HG03442 (cell line): ENCODE results near the gene SASH1.
"Not testable (repeated sequence)": the region's sequence is repeated elsewhere in the genome, so short reads cannot be mapped to it uniquely, and the experiment has no call there.

Experiments
- ATAC-seq: cut with Tn5 transposase; IDR thresholded peaks from one replicate; pipeline ENCODE4 v1.9.1; 2021; ENCODE audit warnings: mild to moderate bottlenecking, moderate library complexity; ENCODE audit not compliant: unreplicated experiment

The SASH1 gene

GRCh38 chr6:148572676-148573335, 230.2 kb downstream of the SASH1 start:
- no peak for ATAC-seq

DNA sequence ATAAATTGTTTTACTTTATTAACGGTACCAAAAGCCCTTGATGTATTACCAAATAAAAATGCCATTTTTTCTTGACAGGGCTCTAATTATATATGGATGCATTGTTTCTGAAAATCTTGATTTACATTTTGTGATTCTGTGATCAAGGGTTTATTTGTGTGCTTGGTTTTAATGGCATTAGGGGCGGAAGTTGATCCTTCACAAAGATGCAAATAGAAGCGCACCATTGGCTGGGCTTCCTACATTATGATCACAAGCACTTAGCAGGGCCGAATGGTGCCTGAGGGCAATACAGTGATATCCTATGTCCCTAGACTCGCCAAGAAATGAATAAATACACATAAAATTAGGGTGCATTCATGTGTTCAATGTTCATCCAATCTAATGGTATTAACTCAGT, 231.3 kb downstream of the SASH1 start:
- no peak for ATAC-seq

DNA sequence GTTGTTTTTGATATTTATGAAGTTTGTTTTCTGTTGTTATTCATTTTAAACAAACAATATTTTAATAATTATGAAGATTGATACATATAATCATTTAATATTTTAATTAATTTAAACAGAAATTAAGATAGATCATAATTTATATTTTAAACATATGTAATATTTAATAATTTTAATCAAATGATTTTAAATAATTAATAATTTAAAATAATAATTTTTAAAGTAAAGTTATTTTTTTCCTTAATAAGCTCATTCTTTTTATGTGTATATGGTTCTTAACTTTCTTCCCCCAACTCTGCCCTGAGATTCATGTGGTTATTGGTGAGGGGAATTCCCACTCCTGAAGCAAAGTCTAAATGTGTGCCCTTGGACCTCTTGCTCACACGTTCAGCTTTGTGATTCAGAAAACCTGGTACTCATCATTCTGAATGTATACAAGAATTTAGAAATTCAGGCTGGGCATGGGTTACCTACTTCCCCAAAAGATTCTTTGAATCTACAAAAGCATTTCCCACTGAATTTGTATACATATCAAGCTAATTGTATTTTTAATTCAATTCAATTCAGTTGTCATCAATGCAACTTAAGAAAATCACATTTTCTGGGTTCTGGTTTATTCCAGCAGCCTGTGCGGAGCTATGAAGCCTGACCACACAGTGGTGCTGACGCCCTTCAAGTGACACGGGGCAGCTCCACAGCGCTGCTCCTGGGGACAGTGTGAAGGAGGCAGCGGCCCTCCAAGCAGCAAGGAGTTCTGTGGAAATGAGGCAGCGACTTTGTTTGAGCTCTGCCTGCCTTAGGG, 235.2 kb downstream of the SASH1 start:
- peak; percentile 98 for ATAC-seq

DNA sequence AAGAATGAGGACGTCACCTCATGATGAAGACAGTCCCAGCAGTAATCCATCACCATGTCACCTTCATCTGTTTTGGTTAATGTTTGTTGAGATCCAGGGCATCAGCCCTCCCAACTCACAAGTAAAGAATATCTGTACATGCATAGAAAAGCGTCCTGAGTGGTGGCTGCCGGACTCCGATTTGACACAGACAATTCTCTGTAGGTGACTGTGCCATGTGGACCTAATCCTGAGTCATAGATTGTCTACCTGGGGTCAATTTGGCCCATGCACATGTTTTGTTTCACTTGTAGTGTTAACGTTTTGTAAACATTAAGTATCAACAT, 235.8 kb downstream of the SASH1 start:
- no peak for ATAC-seq

- ATAC-seq: no peak
Measured at GRCh38 chr6:148578837-148579565, 236.4 kb downstream of the SASH1 start.

GRCh38 chr6:148580442-148580841, 237.8 kb downstream of the SASH1 start:
- no peak for ATAC-seq

- ATAC-seq: no peak
Measured at GRCh38 chr6:148583631-148584030, 241.0 kb downstream of the SASH1 start.

DNA sequence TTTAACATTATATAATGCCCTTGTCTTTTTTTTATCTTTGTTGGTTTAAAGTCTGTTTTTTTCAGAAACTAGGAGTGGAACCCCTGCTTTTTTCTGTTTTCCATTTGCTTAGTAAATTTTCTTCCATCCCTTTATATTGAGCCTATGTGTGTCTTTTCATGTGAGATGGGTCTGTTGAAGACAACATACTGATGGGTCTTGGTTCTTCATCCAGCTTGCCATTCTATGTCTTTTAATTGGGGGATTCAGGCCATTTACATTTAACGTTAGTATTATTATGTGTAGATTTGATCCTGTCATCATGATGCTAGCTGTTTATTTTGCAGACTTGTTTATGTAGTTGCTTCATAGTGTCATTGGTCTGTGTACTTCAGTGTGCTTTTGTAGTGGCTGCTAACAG, 243.0 kb downstream of the SASH1 start:
- ATAC-seq: not testable (repeated sequence)

- no peak for ATAC-seq
Measured at GRCh38 chr6:148590883-148591282, 248.2 kb downstream of the SASH1 start.

- no peak for ATAC-seq
Measured at GRCh38 chr6:148591656-148592055, 249.0 kb downstream of the SASH1 start.

DNA sequence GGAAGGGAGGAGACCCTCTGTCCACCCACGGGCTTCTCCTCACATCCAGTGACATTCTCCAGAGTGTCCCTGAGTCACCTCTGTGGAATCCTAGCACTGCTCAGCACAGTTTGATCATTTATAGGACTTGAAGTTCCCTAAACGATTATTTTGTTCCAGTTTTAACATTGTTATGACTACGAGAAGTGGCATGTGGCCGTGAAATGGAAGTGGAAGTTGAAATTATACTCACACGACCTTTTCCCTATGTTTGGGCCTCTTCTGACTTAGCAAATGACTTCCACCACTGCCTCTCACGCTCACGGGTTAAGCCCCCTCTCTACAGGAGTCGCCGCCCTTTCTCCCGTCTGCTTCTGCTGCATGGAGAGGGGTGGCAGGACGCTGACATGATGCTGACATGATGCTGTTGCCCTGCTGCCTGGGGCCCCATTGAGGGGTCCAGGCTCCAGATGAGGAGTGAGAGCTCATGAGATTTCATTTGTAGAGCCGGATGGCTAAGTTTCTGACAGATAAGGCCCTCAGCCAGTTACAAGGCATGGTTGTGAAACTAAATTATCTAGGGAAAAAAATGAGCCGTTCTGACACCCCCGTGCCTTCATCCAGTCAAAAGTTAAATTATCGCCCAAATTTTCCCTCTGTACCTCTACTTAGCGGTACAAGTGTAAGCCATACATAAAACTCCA, 250.6 kb downstream of the SASH1 start:
- no peak for ATAC-seq

DNA sequence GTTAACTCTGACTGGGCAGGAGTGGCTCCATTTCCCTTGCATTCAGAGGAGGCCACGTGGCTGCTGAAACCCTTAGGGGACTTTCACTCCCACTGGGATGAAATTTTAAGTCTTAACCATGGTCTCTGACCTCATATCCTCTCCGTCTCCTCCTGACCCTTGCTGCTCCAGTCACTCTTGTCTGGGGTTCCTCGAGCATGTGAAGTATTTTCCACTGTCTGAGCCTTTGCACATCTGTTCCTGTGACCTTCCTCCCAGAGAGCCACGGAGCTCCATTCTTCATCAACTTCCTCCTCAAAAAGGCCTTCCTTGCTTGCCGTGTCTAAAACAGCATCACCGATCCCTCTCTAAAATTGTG, 251.2 kb downstream of the SASH1 start:
- no peak for ATAC-seq

- no peak for ATAC-seq
Measured at GRCh38 chr6:148595550-148595949, 252.9 kb downstream of the SASH1 start.

- ATAC-seq: no peak
Measured at GRCh38 chr6:148596891-148597455, 254.3 kb downstream of the SASH1 start.

DNA sequence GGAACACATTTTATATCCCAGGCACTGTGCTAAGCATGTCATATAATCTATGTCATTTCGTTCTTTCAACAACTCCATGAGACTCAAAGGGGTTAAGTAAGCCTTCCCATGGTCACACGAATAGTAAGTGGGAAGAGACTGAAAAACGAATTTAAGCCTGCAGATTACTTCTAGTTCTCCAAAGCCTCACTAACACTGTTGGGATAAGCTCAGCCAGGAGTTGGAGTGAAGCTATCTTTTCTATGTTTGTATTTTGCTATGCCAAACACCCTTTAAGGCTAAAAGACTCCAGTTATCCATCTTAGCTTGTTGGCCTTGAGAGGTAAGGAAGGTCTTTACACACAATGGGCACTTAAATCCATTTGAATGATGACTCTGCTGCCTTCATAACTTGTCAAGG, 256.1 kb downstream of the SASH1 start:
- no peak for ATAC-seq

DNA sequence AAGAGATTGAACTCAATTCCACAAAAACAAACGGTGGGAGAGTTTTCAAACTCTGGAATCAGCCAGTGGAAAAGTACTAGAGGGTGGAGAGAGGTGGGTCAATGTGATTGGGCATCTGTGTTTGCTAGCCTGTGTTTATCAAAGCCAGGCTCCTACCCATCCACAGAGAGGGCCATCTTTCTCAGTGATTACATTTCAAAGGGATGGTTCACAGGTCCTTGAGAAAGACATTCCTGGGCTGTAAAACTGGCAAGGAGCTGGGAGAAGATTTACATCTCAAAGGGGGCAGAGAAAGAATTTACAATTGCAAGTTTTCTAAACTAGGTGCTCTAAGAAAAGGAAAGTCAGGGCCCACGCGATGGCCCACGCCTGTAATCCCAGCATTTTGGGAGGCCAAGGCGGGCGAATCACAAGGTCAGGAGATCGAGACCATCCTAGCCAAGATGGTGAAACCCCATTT, 257.4 kb downstream of the SASH1 start:
- no peak for ATAC-seq
